Kidney (tissue), 14 donors: ENCODE measurements around the gene COL6A2. TPM values are rescaled to one million over a fixed set of nuclear protein-coding genes. Genes with fewer than 3 reads are reported as not detected.
"Not testable (repeated sequence)": the region's sequence is repeated elsewhere in the genome, so short reads cannot be mapped to it uniquely, and the experiment has no call there.

Experiments used
- DNase-seq, 5 donors: peaks; one replicate each; pipeline ENCODE4 v3.0.0-alpha.2; 2013 to 2020
- FAIRE-seq: peaks from 2 replicates; lab custom pipeline; 2012; peaks lifted over from hg19 to GRCh38; lab: Jason Lieb, UNC
- H3K27ac ChIP-seq, 2 donors: one replicate each; pipeline ENCODE4 v1.7.0; 2013; ENCODE audit warnings: low read depth in 2 of 2, low read length in 2 of 2, inconsistent platforms in 1 of 2
- H3K27me3 ChIP-seq: one replicate; pipeline ENCODE4 v1.7.1; 2013; ENCODE audit warnings: low read length, inconsistent platforms; ENCODE audit not compliant: control insufficient read depth, insufficient read depth
- H3K36me3 ChIP-seq, 3 donors: one replicate each; pipeline versions ENCODE4 v1.7.0 to v1.7.1; 2013; ENCODE audit warnings: low read length in 3 of 3, control low read depth in 1 of 3, inconsistent platforms in 1 of 3; ENCODE audit not compliant: insufficient read depth in 3 of 3, control insufficient read depth in 2 of 3
- H3K4me1 ChIP-seq, 3 donors: one replicate each; pipeline versions ENCODE4 v1.7.0 to v1.7.1; 2013; ENCODE audit warnings: low read length in 3 of 3, inconsistent platforms in 1 of 3, low read depth in 1 of 3; ENCODE audit not compliant: control insufficient read depth in 2 of 3, insufficient read depth in 2 of 3
- H3K4me3 ChIP-seq, 3 donors: one replicate each; pipeline versions ENCODE4 v1.7.0 to v1.8.1; 2013; ENCODE audit warnings: low read length in 3 of 3, control low read depth in 1 of 3, inconsistent platforms in 1 of 3
- H3K9ac ChIP-seq, 3 donors: one replicate each; pipeline versions ENCODE4 v1.7.0 to v1.7.1; 2013; ENCODE audit warnings: low read length in 3 of 3, control low read depth in 1 of 3, inconsistent platforms in 1 of 3
- H3K9me3 ChIP-seq, 3 donors: one replicate each; pipeline versions ENCODE4 v1.7.0 to v1.7.1; 2013; ENCODE audit warnings: low read length in 3 of 3, control low read depth in 1 of 3, inconsistent platforms in 1 of 3; ENCODE audit not compliant: control insufficient read depth in 2 of 3, insufficient read depth in 1 of 3
- CTCF ChIP-seq: IDR thresholded peaks from 3 replicates; pipeline ENCODE4 v1.5.1; 2012; ENCODE audit warnings: mild to moderate bottlenecking, moderate library complexity, borderline replicate concordance; ENCODE audit not compliant: insufficient read depth; ENCODE audit errors: extremely low read depth
- intact Hi-C: fragments of 100-400 bp; cut with DNase I; formaldehyde crosslinking; loops from one replicate; pipeline ENCODE4 v1.11.1; 2022
- polyA plus RNA-seq: library from polyadenylated mRNA; stranded (reverse); fragments of 350-450 nt; fragmentation: Illumina TruSeq; extraction: RNeasy Lipid Tissue Mini Kit (QIAGEN cat#74804); gene quantifications from one replicate; pipeline ENCODE4 v1.2.3, GENCODE V29; 2014; ENCODE audit warnings: low read depth, low replicate concordance; ENCODE audit not compliant: insufficient read depth
- total RNA-seq: library from RNA; stranded (reverse); fragmentation: NEBNext Ultra II Directional; extraction: Animal tissue kit (Norgen Biotek cat#: 25700); gene quantifications from one replicate; pipeline ENCODE4 v1.2.1, GENCODE V29; 2021
- donor health status: control.
- donor health status: control.
- donor health status: control.
- donor health status: control.
- donor health status: control.
- donor health status: DM: yes; HTN: yes; CAD: no.
- donor health status: Normal renal cell carcinoma (clear cell type).

COL6A2 gene
- total and polyA plus RNA-seq, 2 donors from 2014 or later = 52.4 to 174 TPM

DNA sequence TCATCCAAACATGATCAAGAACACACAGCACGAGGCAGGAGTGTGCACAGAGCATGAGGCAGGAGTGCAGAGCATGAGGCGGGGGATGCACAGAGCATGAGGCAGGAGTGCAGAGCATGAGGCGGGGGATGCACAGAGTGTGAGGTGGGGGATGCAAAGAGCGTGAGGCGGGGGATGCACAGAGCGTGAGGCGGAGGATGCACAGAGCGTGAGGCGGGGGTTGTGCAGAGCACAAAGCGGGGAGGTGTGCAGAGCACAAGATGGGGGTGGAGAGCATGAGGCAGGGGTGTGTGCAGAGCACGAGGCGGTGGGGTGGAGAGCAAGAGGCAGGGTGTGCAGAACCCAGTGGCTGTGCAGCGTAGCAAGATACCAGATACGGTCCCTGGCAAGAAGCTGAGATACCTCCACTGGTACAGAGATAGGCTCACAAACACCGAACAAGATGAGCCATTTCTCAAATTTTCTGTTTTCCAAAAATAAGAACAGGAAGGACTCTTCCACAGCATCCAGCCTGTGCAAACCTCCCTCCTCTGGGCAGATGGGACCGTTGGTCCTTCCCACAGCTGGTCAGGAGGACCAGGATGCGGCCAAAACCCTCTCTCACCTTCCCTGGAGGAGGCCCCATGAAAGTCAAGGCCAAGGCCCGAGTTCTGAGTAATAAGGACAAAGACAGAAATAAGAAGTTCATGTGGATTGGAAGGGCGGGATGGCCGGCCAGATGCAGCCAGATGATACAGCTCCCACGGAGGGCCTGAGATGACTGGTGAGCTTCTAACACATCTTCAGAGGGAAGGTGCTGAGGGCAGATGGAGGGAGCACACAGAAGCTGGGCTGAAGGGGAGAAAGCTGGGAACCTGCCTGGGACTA is 74.3 kb downstream of the COL6A2 start:
- H3K4me3 ChIP-seq = no peak overlapping the region
- no peaks in the 10 kb centered on the region for H3K36me3 ChIP-seq
- TF ChIP-seq CTCF = no peak
- no peaks in the 10 kb centered on the region for H3K9me3 ChIP-seq
- no peak overlapping the region for H3K9ac ChIP-seq
- FAIRE-seq = no peak
- no peaks in the 10 kb centered on the region for H3K27me3 ChIP-seq
- no peaks in the 10 kb centered on the region for H3K4me1 ChIP-seq
- no peak overlapping the region for H3K27ac ChIP-seq
- DNase-seq = peak in 2 of 5 donors; percentile 39 to 45
- intact Hi-C loops = no loop called here

DNA sequence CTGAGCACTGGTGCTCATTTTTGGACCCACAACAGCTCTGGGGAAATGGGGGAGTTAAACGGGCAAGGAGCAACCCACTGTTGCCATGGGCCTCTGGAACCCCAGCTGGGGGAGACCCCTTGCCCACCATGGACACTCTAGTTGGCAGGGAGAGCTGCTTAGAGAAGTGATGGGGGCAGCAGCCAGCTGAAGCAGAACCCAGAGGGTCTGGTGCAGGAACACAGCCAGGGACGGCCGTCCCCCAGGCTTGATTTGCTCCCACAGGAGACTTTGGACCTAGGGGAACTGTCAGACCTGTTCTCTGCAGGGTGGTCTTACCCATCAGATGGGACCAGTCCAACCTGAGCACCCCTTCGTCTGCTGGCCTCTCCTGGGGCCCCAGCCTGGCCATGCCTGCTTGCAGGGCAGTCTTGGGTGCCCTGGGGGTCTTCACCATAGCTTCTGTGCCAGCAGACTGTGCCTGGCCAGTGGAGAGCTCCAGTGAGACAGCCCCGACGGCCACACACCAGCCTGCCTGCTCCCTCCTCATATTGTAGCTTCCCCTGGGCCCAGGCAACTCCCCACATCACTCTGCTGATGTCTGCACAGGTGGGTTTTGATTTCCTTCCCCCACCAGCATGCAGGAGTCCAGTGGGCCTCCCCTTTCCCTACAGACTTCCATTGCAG is 75.1 kb downstream of the COL6A2 start:
- DNase-seq = peak in 1 of 5 donors; percentile 59
- no peaks in the 10 kb centered on the region for H3K4me1 ChIP-seq
- intact Hi-C loops = no loop called here
- no peak for FAIRE-seq
- H3K27ac ChIP-seq = no peak overlapping the region
- TF ChIP-seq CTCF = no peak
- no peaks in the 10 kb centered on the region for H3K36me3 ChIP-seq
- no peaks in the 10 kb centered on the region for H3K27me3 ChIP-seq
- no peak overlapping the region for H3K4me3 ChIP-seq
- no peaks in the 10 kb centered on the region for H3K9me3 ChIP-seq
- H3K9ac ChIP-seq = no peak overlapping the region

GRCh38 chr21:46173573-46173972 is 75.7 kb downstream of the COL6A2 start:
- Histone ChIP-seq H3K4me3 (no peak overlapping the region), H3K27ac (no peak overlapping the region), H3K9me3 (no peaks in the 10 kb centered on the region), H3K27me3 (no peaks in the 10 kb centered on the region), H3K36me3 (no peaks in the 10 kb centered on the region), H3K9ac (no peak overlapping the region), H3K4me1 (no peaks in the 10 kb centered on the region)
- intact Hi-C loops = no loop called here
- FAIRE-seq = no peak
- no peak for TF ChIP-seq CTCF
- peak in 1 of 5 donors; percentile 39 for DNase-seq

- H3K9me3 ChIP-seq, H3K4me1 ChIP-seq, H3K27me3 ChIP-seq, DNase-seq, H3K27ac ChIP-seq, FAIRE-seq, H3K36me3 ChIP-seq, intact Hi-C loops, H3K9ac ChIP-seq, H3K4me3 ChIP-seq: not testable (repeated sequence)
Observed at GRCh38 chr21:46176443-46177129, 78.7 kb downstream of the COL6A2 start.
